Right lobe of liver (tissue), 6 donors: ENCODE measurements around the gene FANCC. TPM values are rescaled to one million over a fixed set of nuclear protein-coding genes. Genes with fewer than 3 reads are reported as not detected.

Experiments
- ATAC-seq, 4 donors: fragments of 200-7000 bp; cut with Tn5 transposase; one replicate each; pipeline ENCODE4 v1.9.1; 2020; ENCODE audit warnings: mild to moderate bottlenecking in 4 of 4, moderate library complexity in 4 of 4
- DNase-seq, 3 donors: peaks; one replicate each; pipeline ENCODE4 v3.0.0-alpha.2; 2020
- H3K27ac ChIP-seq, 3 donors: fragments of 200-600 bp; one replicate each; pipeline ENCODE4 v1.8.0; 2022
- H3K27me3 ChIP-seq, 2 donors: fragments of 200-600 bp; one replicate each; pipeline ENCODE4 v1.8.0; 2022
- H3K36me3 ChIP-seq, 4 donors: fragments of 200-600 bp; sonication (generic) in 1 of 4; one replicate each; pipeline versions ENCODE4 v1.5.1 to v1.8.0; 2017 to 2022; ENCODE audit warnings: control low read depth in 1 of 4
- H3K4me1 ChIP-seq, 4 donors: fragments of 200-600 bp; sonication (generic) in 1 of 4; one replicate each; pipeline versions ENCODE4 v1.5.1 to v1.8.0; 2017 to 2022; ENCODE audit warnings: control low read depth in 1 of 4
- H3K4me3 ChIP-seq, 3 donors: fragments of 200-600 bp; one replicate each; pipeline ENCODE4 v1.8.0; 2022
- H3K9me3 ChIP-seq, 4 donors: fragments of 200-600 bp; sonication (generic) in 1 of 4; one replicate each; pipeline versions ENCODE4 v1.5.1 to v1.8.0; 2017 to 2022; ENCODE audit warnings: control low read depth in 1 of 4
- CTCF ChIP-seq, 4 donors: fragments of 200-600 bp in 3 of 4; fragments of 450-650 bp in 1 of 4; IDR thresholded peaks; one replicate each; pipeline versions ENCODE4 v1.5.1 to v1.8.0; 2016 to 2022; ENCODE audit warnings: antibody characterized with exemption in 4 of 4, mild to moderate bottlenecking in 2 of 4
- POLR2A ChIP-seq: fragments of 450-650 bp; IDR thresholded peaks from one replicate; pipeline ENCODE4 v1.6.1; 2017; ENCODE audit warnings: antibody characterized with exemption, mild to moderate bottlenecking
- WGBS: methylation state at CpG from one replicate; pipeline ENCODE4 v1.1.6; 2018; ENCODE audit warnings: low coverage, low lambda C conversion rate; ENCODE audit not compliant: insufficient coverage; ENCODE audit errors: missing lambda C conversion rate; 5-methylcytosine and 5-hydroxymethylcytosine counted together
- intact Hi-C, 2 donors: fragments of 100-400 bp; cut with DNase I; formaldehyde crosslinking; loops; one replicate each; pipeline versions ENCODE4 v1.11.2 to v1.14.1; 2022
- total RNA-seq, 6 experiments: library from RNA; depleted of rRNA in 2 of 6; stranded (reverse); fragments of >200 nt in 2 of 6; fragmentation: NEBNext Ultra II Directional in 3 of 6; extraction: Animal tissue kit (Norgen Biotek cat#: 25700) in 3 of 6; gene quantifications; one replicate each; pipeline versions ENCODE4 v1.1.0 to v1.2.4, GENCODE V29; 2016 to 2023
- donor health status: DM: no; HTN: yes; CAD: no.
- donor health status: DM: no; HTN: no; CAD: no.
- donor health status: DM: no; HTN: no; CAD: no.
- donor health status: DM: no; HTN: yes; CAD: no.
- donor health status: DM: no; HTN: yes; CAD: no.

FANCC gene
- total RNA-seq, 6 experiments from 2014 or later, result 8.1 to 27.9 (median 13.2) TPM

- DNase-seq (no peak), ATAC-seq (peak in 1 of 4 donors; percentile 14)
- H3K27me3 ChIP-seq, result no peaks in the 10 kb centered on the region
- H3K4me3 ChIP-seq, result no peak overlapping the region
- TF ChIP-seq POLR2A, result no peak
- TF ChIP-seq CTCF (IDR thresholded peaks at IDR 0.05), result no peak
- 96% methylated on average over 3 of the region's 4 CpGs for WGBS
- no peaks in the 10 kb centered on the region for H3K36me3 ChIP-seq
- intact Hi-C loops, result no loop called here
- H3K27ac ChIP-seq, result no peak overlapping the region
- H3K4me1 ChIP-seq, result peaks cover 0 to 4% (median 0%) of the 10 kb centered on the region in 4 donors
- no peaks in the 10 kb centered on the region for H3K9me3 ChIP-seq
Observed at GRCh38 chr9:95190413-95190812, 127.1 kb downstream of the FANCC start.

- Histone ChIP-seq H3K27me3 (no peaks in the 10 kb centered on the region), H3K27ac (peak overlapping the region in 2 of 3 donors; percentile 4 to 17), H3K4me1 (peaks cover 0 to 4% (median 0%) of the 10 kb centered on the region in 4 donors), H3K36me3 (no peaks in the 10 kb centered on the region), H3K9me3 (no peaks in the 10 kb centered on the region), H3K4me3 (no peak overlapping the region)
- intact Hi-C loops, result no loop called here
- TF ChIP-seq POLR2A, result no peak
- no peak for TF ChIP-seq CTCF (IDR thresholded peaks at IDR 0.05)
- ATAC-seq (peak; percentile 74 to 90 (median 82)), DNase-seq (no peak)
- 11% methylated on average over 7 of the region's 7 CpGs for WGBS
Observed at GRCh38 chr9:95189251-95190098, 128.0 kb downstream of the FANCC start.

- ATAC-seq, result peak; percentile 30 to 60 (median 56)
- Histone ChIP-seq H3K27me3 (no peaks in the 10 kb centered on the region), H3K9me3 (no peaks in the 10 kb centered on the region), H3K27ac (peak overlapping the region in 2 of 3 donors; percentile 4 to 17), H3K4me1 (peaks cover 0 to 4% (median 0%) of the 10 kb centered on the region in 4 donors), H3K36me3 (no peaks in the 10 kb centered on the region), H3K4me3 (no peak overlapping the region)
- WGBS, result 47% methylated on average over 4 of the region's 4 CpGs
- intact Hi-C loops, result no loop called here
- DNase-seq, result no peak
- TF ChIP-seq POLR2A, result no peak
- TF ChIP-seq CTCF (IDR thresholded peaks at IDR 0.05), result no peak
Observed at GRCh38 chr9:95188459-95188858, 129.1 kb downstream of the FANCC start.

GRCh38 chr9:95185956-95186355 is 131.6 kb downstream of the FANCC start:
- H3K27ac ChIP-seq, result no peak overlapping the region
- H3K4me1 ChIP-seq, result peaks cover 0 to 4% (median 0%) of the 10 kb centered on the region in 4 donors
- intact Hi-C loops, result no loop called here
- H3K4me3 ChIP-seq, result no peak overlapping the region
- no peaks in the 10 kb centered on the region for H3K36me3 ChIP-seq
- H3K9me3 ChIP-seq, result no peaks in the 10 kb centered on the region
- TF ChIP-seq CTCF (IDR thresholded peaks at IDR 0.05) (no peak), POLR2A (no peak)
- DNase-seq (no peak), ATAC-seq (no peak)
- H3K27me3 ChIP-seq, result no peaks in the 10 kb centered on the region
- whole genome bisulfite sequencing, result 80% methylated on average over 1 of the region's 2 CpGs
